H1 (cell line): ENCODE results near the gene PRRC2C. TPM values are rescaled to one million over a fixed set of nuclear protein-coding genes. Genes with fewer than 3 reads are reported as not detected.

ENCODE experiments used
- CTCF ChIP-seq, 3 experiments: IDR thresholded peaks; 1 replicate in 2 of 3; 2 replicates in 1 of 3; pipeline versions ENCODE4 v1.5.1 to v1.6.1; 2011; ENCODE audit warnings: low read length in 3 of 3, mild to moderate bottlenecking in 3 of 3, inconsistent platforms in 2 of 3, low read depth in 1 of 3, moderate library complexity in 1 of 3; ENCODE audit not compliant: insufficient read depth in 1 of 3; ENCODE audit errors: control extremely low read depth in 1 of 3
- GTF2F1 ChIP-seq: IDR thresholded peaks from 2 replicates; pipeline ENCODE4 v1.6.1; 2012; ENCODE audit warnings: low read depth, low read length, improper control_type of control experiment, borderline replicate concordance
- KDM4A ChIP-seq: IDR thresholded peaks from one replicate; pipeline ENCODE4 v1.7.1; 2012; ENCODE audit warnings: low read depth, mild to moderate bottlenecking, moderate library complexity, low read length, inconsistent platforms; ENCODE audit not compliant: severe bottlenecking
- KDM5A ChIP-seq: fragments of 200-600 bp; IDR thresholded peaks from 2 replicates; pipeline ENCODE4 v1.7.1; 2012; ENCODE audit warnings: mild to moderate bottlenecking, low read length, inconsistent platforms, mixed read lengths
- NANOG ChIP-seq: IDR thresholded peaks from 2 replicates; pipeline ENCODE4 v1.6.1; 2011; ENCODE audit warnings: low read length, low read depth, mild to moderate bottlenecking, inconsistent platforms; ENCODE audit not compliant: insufficient read depth, poor library complexity, severe bottlenecking
- NRF1 ChIP-seq: IDR thresholded peaks from 2 replicates; pipeline ENCODE4 v1.6.1; 2011; ENCODE audit warnings: mild to moderate bottlenecking, low read depth, low read length, improper control_type of control experiment
- POLR2AphosphoS5 ChIP-seq: IDR thresholded peaks from 2 replicates; pipeline ENCODE4 v1.6.1; 2011; ENCODE audit warnings: low read depth, low read length
- RAD21 ChIP-seq, 2 experiments: IDR thresholded peaks in 1 of 2; conservative IDR thresholded peaks in 1 of 2; 2 replicates each; pipeline ENCODE4 v1.6.1; 2011; ENCODE audit warnings: low read depth in 2 of 2, low read length in 2 of 2, improper control_type of control experiment in 1 of 2, inconsistent platforms in 1 of 2, mild to moderate bottlenecking in 1 of 2, moderate library complexity in 1 of 2
- RBBP5 ChIP-seq: IDR thresholded peaks from 2 replicates; pipeline ENCODE4 v1.7.1; 2012; ENCODE audit warnings: low read depth, mild to moderate bottlenecking, inconsistent platforms, low read length, moderate library complexity, borderline replicate concordance
- RFX5 ChIP-seq: IDR thresholded peaks from 2 replicates; pipeline ENCODE4 v1.6.1; 2011; ENCODE audit warnings: low read depth, low read length, improper control_type of control experiment, borderline replicate concordance
- SAP30 ChIP-seq: fragments of 300-600 bp; sonication (generic); IDR thresholded peaks from 2 replicates; pipeline ENCODE4 v1.7.1; 2012; ENCODE audit warnings: low read length, moderate library complexity, mild to moderate bottlenecking, inconsistent platforms; ENCODE audit not compliant: insufficient read depth, insufficient replicate concordance
- SP1 ChIP-seq: IDR thresholded peaks from 2 replicates; pipeline ENCODE4 v1.6.1; 2011; ENCODE audit warnings: low read depth, low read length
- SP4 ChIP-seq: IDR thresholded peaks from 2 replicates; pipeline ENCODE4 v1.6.1; 2012; ENCODE audit warnings: low read length, inconsistent platforms
- SRF ChIP-seq: IDR thresholded peaks from 2 replicates; pipeline ENCODE4 v1.6.1; 2011; ENCODE audit warnings: mild to moderate bottlenecking, low read depth, low read length, moderate library complexity
- TAF1 ChIP-seq: IDR thresholded peaks from 2 replicates; pipeline ENCODE4 v1.6.1; 2011; ENCODE audit warnings: mild to moderate bottlenecking, low read depth, low read length
- TBP ChIP-seq: IDR thresholded peaks from 2 replicates; pipeline ENCODE4 v1.6.1; 2011; ENCODE audit warnings: low read depth, low read length, improper control_type of control experiment
- USF2 ChIP-seq: IDR thresholded peaks from 2 replicates; pipeline ENCODE4 v1.6.1; 2011; ENCODE audit warnings: low read length, improper control_type of control experiment
- YY1 ChIP-seq: IDR thresholded peaks from 2 replicates; pipeline ENCODE4 v1.6.1; 2011; ENCODE audit warnings: low read depth, mild to moderate bottlenecking, low read length
- polyA plus RNA-seq, 7 experiments: library from polyadenylated mRNA; depleted of rRNA in 3 of 7; stranded (reverse) in 5 of 7; unstranded in 2 of 7; fragments of >200 nt in 5 of 7; fragments of 200-250 nt in 2 of 7; gene quantifications; 1 replicate in 5 of 7; 2 replicates in 1 of 7; 4 replicates in 1 of 7; pipeline versions ENCODE4 v1.2.1 to v1.2.3, GENCODE V29; 2011 to 2013; ENCODE audit warnings: missing spikeins in 2 of 7, mixed read lengths in 2 of 7
- total RNA-seq: library from RNA; stranded (reverse); fragmentation: NEBNext Ultra II Directional; extraction: Animal tissue kit (Norgen Biotek cat#: 25700); gene quantifications from 2 replicates; pipeline ENCODE4 v1.2.1, GENCODE V29; 2021
- TF ChIP-seq, protein P1 (sequence below): IDR thresholded peaks from 2 replicates; pipeline ENCODE4 v1.6.1; 2011; ENCODE audit warnings: low read depth, mild to moderate bottlenecking, low read length; ENCODE audit not compliant: insufficient read depth

PRRC2C gene
- total and polyA plus RNA-seq, 2 of the 8 experiments (the other 6 are each of a cell fraction or from before 2014, with no cell fraction given): 125 to 264 TPM

DNA sequence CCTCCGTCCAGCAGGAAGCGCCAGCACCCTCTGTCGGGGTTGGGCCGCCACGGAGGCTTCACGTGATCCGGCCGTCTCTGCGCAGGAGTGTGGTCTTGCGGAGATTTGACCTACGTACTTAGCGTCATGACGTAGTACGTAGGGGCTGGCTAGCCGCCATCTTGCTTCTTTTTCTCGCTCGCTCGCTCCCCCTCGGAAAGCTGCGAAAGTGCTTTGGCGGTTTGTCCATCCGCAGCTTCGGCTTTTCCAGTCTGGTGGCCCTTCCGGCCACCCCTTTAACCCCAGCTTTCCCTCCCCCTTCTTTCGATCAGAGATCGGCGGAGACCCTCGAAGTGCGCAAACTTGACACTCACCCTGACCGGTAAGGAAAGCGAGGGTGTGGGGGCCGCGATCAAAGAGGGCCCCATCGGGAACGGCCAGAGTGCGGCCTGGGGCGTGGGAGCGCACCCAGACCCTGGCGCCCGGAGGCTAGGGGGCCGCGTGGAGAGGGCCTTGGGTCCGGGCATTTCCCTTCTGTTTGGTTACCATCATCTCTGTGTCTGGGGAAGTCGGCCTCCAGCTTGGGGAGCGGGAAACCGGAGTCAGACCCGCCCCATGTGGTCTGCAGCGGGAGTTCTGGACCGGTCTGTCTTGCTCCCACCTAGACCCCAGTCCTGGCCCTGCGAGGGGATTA lies at the start of gene PRRC2C (continued):
- TF ChIP-seq CTCF (IDR thresholded peaks at IDR 0.05; ENCODE audit: control extremely low read depth in 1 of 3, insufficient read depth in 1 of 3, low read depth in 1 of 3, low read length in 3 of 3): peak; percentile 69 to 87 (median 70)
- peak; percentile 98 for TF ChIP-seq YY1
- no peak for TF ChIP-seq RFX5
- peak; percentile 99 for TF ChIP-seq RBBP5
- peak; percentile 35; the same call in 1 of the 2 replicates for TF ChIP-seq NRF1
- no peak for TF ChIP-seq SRF
- TF ChIP-seq RAD21 (IDR thresholded peaks at IDR 0.05 in 1 of 2, conservative IDR thresholded peaks at IDR 0.05 in 1 of 2; ENCODE audit: low read depth in 2 of 2, low read length in 2 of 2): peak; percentile 75 to 80
- TF ChIP-seq USF2: peak; percentile 97
- no peak for TF ChIP-seq SP4
- peak; percentile 83; the same call in 1 of the 2 replicates for TF ChIP-seq TAF1
- TF ChIP-seq GTF2F1: 0 out of 2 replicates have a peak, but pooled peaks have one; percentile 21
- TF ChIP-seq, protein P1, sequence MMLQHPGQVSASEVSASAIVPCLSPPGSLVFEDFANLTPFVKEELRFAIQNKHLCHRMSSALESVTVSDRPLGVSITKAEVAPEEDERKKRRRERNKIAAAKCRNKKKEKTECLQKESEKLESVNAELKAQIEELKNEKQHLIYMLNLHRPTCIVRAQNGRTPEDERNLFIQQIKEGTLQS: peak; percentile 95
- TF ChIP-seq POLR2AphosphoS5: peak; percentile 72
- TF ChIP-seq KDM5A: no peak
- TF ChIP-seq KDM4A: peak; percentile 75
- no peak for TF ChIP-seq SP1
- peak; percentile 4 for TF ChIP-seq SAP30
- peak; percentile 72 for TF ChIP-seq TBP
- TF ChIP-seq NANOG: peak; percentile 43
